Measurements from ENCODE around the gene FAM3C.
"Not testable (repeated sequence)": the region's sequence is repeated elsewhere in the genome, so short reads cannot be mapped to it uniquely, and the experiment has no call there.

FAM3C gene, protein sequence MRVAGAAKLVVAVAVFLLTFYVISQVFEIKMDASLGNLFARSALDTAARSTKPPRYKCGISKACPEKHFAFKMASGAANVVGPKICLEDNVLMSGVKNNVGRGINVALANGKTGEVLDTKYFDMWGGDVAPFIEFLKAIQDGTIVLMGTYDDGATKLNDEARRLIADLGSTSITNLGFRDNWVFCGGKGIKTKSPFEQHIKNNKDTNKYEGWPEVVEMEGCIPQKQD

DNA sequence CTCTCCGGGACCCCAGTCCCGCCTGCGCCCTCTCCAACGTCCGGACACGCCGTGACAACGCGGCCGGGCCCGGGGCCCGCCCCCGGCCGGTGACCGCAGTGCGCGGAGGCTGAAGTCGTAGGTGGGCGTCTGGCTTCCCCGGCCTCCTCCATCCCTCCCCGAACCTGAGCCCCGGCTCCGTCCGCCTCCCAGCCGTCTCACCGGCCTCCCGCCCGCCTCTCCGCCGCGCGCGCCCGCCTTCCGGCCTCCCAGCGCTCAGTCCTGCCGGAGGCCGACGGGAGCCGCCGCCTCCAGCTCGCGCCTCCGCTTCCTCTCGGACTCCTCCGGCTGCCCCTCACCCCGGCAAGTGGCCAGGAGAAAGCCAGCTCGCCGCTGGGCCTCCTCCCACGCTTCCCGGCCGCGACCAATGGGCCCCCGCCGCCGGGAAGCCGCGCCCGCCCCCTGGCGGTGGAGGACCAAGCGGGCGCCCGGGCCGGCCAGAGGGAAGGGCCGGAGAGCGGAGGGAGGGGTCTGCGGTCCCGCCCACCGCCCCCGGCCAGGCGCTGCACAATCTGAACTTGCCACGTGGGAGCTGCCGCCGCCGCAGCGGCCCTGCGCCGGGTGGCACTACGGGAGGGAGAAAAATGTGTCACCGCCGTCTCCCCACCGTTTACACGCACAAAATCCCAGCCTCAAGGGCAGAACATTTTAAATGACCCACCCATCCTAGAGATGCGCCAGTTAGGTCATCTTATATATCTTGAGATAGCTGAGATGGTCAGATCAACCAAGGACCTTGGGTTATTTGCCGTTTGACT is at the start of gene FAM3C:
Gene FAM3C (minus strand): TSS at position 348 of the 797 bp plus-strand sequence. CDS start 13,339 bp downstream, outside the sequence.
- Mint-ChIP-seq H3K4me3 (peak within 1 kb of the TSS; percentile 89 to 95 (median 92)), H3K36me3 (ENCODE audit: low read depth) (peaks cover 23% of the 10 kb centered on the region), H3K4me1 (peaks cover 30% of the 10 kb centered on the region), H3K27me3 (ENCODE audit: low read depth) (no peaks in the 10 kb centered on the region), H3K27ac (peak within 1 kb of the TSS; percentile 87 to 94 (median 91)), H3K9me3 (peaks cover 3% of the 10 kb centered on the region)
- TF ChIP-seq, protein P1, sequence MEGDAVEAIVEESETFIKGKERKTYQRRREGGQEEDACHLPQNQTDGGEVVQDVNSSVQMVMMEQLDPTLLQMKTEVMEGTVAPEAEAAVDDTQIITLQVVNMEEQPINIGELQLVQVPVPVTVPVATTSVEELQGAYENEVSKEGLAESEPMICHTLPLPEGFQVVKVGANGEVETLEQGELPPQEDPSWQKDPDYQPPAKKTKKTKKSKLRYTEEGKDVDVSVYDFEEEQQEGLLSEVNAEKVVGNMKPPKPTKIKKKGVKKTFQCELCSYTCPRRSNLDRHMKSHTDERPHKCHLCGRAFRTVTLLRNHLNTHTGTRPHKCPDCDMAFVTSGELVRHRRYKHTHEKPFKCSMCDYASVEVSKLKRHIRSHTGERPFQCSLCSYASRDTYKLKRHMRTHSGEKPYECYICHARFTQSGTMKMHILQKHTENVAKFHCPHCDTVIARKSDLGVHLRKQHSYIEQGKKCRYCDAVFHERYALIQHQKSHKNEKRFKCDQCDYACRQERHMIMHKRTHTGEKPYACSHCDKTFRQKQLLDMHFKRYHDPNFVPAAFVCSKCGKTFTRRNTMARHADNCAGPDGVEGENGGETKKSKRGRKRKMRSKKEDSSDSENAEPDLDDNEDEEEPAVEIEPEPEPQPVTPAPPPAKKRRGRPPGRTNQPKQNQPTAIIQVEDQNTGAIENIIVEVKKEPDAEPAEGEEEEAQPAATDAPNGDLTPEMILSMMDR (IDR thresholded peaks at IDR 0.05; ENCODE audit: unreplicated experiment in 3 of 3), result peak; percentile 95 to 98 (median 97)

DNA sequence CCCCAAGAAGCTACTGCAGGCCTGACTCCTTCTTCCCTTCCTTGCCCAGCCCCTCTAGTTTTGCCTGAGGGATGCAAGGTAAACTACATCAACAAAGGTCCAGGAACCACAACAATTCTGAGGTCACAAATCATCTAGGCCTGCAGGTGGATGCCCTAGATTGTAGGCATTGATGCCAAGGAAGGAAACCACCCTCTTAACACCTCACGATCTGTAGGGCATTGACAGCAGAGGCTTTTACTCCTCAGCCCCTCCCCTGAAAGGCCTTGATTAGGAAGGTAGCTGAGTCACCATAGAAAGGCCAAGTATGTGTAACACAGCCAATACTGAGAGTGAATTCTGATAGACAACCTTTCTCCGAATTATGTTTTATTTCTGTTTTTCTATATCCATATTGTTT is 46.7 kb upstream of the FAM3C start:
- no peak overlapping the region for H3K4me3 Mint-ChIP-seq
- H3K27me3 Mint-ChIP-seq (ENCODE audit: low read depth), result no peaks in the 10 kb centered on the region
- peaks cover 22% of the 10 kb centered on the region for H3K4me1 Mint-ChIP-seq
- no peak overlapping the region for H3K27ac Mint-ChIP-seq
- H3K9me3 Mint-ChIP-seq, result peaks cover 14% of the 10 kb centered on the region
- H3K36me3 Mint-ChIP-seq (ENCODE audit: low read depth), result peaks cover 6% of the 10 kb centered on the region
- TF ChIP-seq, protein P1 (IDR thresholded peaks at IDR 0.05; ENCODE audit: unreplicated experiment in 3 of 3), result no peak

DNA sequence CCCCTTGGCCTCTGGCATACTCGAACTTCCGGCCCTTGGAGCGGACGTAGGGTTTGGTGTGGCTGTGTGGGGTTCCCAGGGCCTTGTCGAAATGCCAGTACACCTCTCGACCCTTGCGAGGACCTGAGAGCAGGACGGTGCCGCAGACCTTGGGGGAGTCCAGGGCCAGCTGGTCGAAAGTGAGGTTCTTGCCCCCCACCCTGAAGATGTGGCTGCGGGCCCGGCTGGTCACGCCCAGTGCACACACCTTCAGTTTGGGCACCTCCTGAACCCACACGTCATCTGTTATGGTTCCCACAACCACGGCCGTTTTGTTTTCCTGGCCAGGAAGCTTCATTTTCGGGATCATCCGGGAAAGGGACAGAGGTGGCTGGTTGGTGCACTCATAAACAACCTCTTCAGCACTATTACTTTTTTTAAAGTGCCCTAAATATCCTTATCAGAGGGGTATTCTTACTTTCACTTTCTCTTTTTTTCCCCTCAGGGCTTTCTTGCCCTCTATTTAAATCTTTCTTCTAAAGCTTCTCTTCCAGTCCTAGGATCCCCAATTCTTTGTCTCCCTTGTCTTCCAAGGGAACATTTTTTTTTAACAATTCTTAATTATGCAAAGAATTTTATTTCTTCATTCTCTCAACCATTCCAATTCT is 44.9 kb upstream of the FAM3C start:
- peak overlapping the region in 1 of 3 experiments; percentile 34 for H3K27ac Mint-ChIP-seq
- peaks cover 14% of the 10 kb centered on the region for H3K9me3 Mint-ChIP-seq
- H3K36me3 Mint-ChIP-seq (ENCODE audit: low read depth), result peaks cover 6% of the 10 kb centered on the region
- no peak overlapping the region for H3K4me3 Mint-ChIP-seq
- peaks cover 13% of the 10 kb centered on the region for H3K4me1 Mint-ChIP-seq
- no peaks in the 10 kb centered on the region for H3K27me3 Mint-ChIP-seq (ENCODE audit: low read depth)
- TF ChIP-seq, protein P1 (IDR thresholded peaks at IDR 0.05; ENCODE audit: unreplicated experiment in 3 of 3), result no peak

DNA sequence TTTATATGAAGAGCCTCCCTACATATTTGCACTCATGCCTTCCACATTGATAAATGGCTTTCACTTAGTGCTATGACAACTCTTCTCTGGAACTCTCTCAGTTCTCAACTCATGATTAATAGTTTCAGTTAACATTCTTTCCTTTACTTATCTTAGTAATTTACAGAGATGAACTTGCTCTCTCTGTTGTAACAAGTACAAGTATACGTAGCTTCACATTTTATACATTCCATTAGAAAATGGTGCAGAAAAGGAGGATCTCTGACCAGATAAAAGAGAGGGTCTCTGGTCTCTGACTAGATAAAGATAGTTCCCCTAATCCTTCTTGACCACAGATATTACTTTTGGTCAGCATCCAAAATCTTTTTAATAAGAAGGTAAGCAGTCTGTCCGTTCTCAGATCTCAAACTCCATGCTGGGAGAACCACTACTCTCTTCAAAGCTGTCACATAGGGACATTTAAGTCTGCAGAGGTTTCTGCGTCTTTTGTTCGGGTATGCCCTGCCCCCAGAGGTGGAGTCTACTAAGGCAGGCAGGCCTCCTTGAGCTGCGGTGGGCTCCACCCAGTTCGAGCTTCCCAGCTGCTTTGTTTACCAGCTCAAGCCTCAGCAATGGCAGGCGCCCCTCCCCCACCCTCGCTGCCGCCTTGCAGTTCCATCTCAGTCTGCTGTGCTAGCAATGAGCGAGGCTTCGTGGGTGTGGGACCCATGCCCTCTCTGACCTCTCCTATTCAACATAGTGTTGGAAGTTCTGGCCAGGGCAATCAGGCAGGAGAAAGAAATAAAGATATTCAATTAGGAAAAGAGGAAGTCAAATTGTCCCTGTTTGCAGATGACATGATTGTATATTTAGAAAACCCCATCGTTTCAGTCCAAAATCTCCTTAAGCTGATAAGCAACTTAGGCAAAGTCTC is 42.2 kb upstream of the FAM3C start:
- peak overlapping the region; percentile 84 to 97 (median 96) for H3K27ac Mint-ChIP-seq
- peaks cover 13% of the 10 kb centered on the region for H3K4me1 Mint-ChIP-seq
- not testable (repeated sequence) for H3K36me3 Mint-ChIP-seq (ENCODE audit: low read depth); H3K27me3 Mint-ChIP-seq (ENCODE audit: low read depth)
- TF ChIP-seq, protein P1 (IDR thresholded peaks at IDR 0.05; ENCODE audit: unreplicated experiment in 3 of 3), result peak in 1 of 3 experiments; percentile 22
- H3K4me3 Mint-ChIP-seq, result peak overlapping the region; percentile 67 to 70 (median 70)
- peaks cover 14% of the 10 kb centered on the region for H3K9me3 Mint-ChIP-seq

DNA sequence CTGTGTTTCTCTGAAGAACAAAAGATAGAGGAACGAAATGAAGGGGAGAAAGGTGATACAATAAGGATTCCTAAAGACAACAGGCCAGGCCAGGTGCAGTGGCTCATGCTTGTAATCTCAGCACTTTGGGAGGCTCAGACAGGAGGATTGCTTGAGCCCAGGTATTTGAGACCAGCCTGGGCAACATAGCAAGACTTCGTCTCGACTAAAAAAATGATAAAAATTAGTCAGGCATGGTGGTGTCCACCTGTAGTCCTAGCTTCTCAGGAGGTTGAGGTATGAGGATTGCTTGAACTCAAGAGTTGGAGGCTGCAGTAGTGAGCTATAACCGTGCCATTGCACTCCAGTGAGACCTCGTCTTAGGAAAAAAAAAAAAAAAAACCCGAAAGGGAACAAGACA is 41.4 kb upstream of the FAM3C start:
- H3K9me3 Mint-ChIP-seq, result peaks cover 14% of the 10 kb centered on the region
- peaks cover 6% of the 10 kb centered on the region for H3K36me3 Mint-ChIP-seq (ENCODE audit: low read depth)
- TF ChIP-seq, protein P1 (IDR thresholded peaks at IDR 0.05; ENCODE audit: unreplicated experiment in 3 of 3), result no peak
- no peak overlapping the region for H3K4me3 Mint-ChIP-seq
- peaks cover 13% of the 10 kb centered on the region for H3K4me1 Mint-ChIP-seq
- no peaks in the 10 kb centered on the region for H3K27me3 Mint-ChIP-seq (ENCODE audit: low read depth)
- H3K27ac Mint-ChIP-seq, result peak overlapping the region; percentile 84 to 97 (median 96)
